Thoracic aorta (tissue), 2 donors: ENCODE data around the gene SLC35G3. TPM values are rescaled to one million over a fixed set of nuclear protein-coding genes. Genes with fewer than 3 reads are reported as not detected.

ENCODE experiments used
- ATAC-seq: fragments of 150-250 bp; one replicate; pipeline ENCODE4 v1.8.0; 2017; ENCODE audit warnings: low read depth; ENCODE audit not compliant: insufficient number of reproducible peaks, low FRiP score
- DNase-seq: peaks from one replicate; pipeline ENCODE4 v3.0.0-alpha.2; 2020; ENCODE audit warnings: low spot score
- H3K27ac ChIP-seq, 2 donors: fragments of 200-600 bp; sonication (generic); 1 replicate in 1 of 2; 2 replicates in 1 of 2; pipeline ENCODE4 v1.5.1; 2016; ENCODE audit warnings: mild to moderate bottlenecking in 2 of 2, moderate library complexity in 2 of 2
- H3K27me3 ChIP-seq: fragments of 200-600 bp; sonication (generic); replicated peaks from 2 replicates; pipeline ENCODE4 v1.6.0; 2016; ENCODE audit warnings: mild to moderate bottlenecking; ENCODE audit not compliant: insufficient read depth
- H3K36me3 ChIP-seq: fragments of 200-600 bp; sonication (generic); one replicate; pipeline ENCODE4 v1.5.1; 2016
- H3K4me1 ChIP-seq, 2 donors: fragments of 200-600 bp; sonication (generic); 1 replicate in 1 of 2; 2 replicates in 1 of 2; pipeline versions ENCODE4 v1.5.1 to v1.6.0; 2016; ENCODE audit warnings: low read depth in 2 of 2, mild to moderate bottlenecking in 1 of 2; ENCODE audit not compliant: control insufficient read depth in 1 of 2
- H3K4me3 ChIP-seq: fragments of 200-600 bp; sonication (generic); 2 replicates; pipeline ENCODE4 v1.5.1; 2016; ENCODE audit warnings: mild to moderate bottlenecking
- H3K9me3 ChIP-seq: fragments of 200-600 bp; sonication (generic); 2 replicates; pipeline ENCODE4 v1.5.1; 2016
- total RNA-seq, 2 donors: library from RNA; depleted of rRNA; stranded (reverse); fragments of >200 nt; gene quantifications; one replicate each; pipeline versions ENCODE4 v1.1.0 to v1.2.3, GENCODE V29; 2016
- TF ChIP-seq, protein P1 (sequence below): fragments of 200-600 bp; sonication (generic); IDR thresholded peaks from one replicate; pipeline ENCODE4 v1.5.1; 2019; ENCODE audit warnings: antibody characterized with exemption

The SLC35G3 gene
- total RNA-seq, 2 donors from 2014 or later = not detected

DNA sequence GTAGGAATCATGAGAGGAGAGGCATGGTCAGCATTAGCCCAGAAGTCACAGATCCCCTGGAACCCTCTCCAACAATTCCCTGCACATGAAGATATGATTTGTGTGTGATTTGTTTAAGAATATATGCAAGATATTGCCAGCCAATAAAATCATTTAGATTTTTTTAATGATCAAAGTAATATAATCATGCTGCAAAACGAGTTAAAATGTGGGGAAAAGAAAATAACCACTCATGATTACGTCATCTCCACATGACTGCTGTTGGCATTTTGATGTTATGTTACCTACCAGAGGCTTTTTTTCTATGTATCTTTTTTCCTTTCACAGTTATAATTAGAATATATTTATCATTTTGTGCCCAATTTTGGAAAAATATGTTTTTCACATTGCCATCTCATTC, 22.4 kb downstream of the SLC35G3 start:
- TF ChIP-seq, protein P1, sequence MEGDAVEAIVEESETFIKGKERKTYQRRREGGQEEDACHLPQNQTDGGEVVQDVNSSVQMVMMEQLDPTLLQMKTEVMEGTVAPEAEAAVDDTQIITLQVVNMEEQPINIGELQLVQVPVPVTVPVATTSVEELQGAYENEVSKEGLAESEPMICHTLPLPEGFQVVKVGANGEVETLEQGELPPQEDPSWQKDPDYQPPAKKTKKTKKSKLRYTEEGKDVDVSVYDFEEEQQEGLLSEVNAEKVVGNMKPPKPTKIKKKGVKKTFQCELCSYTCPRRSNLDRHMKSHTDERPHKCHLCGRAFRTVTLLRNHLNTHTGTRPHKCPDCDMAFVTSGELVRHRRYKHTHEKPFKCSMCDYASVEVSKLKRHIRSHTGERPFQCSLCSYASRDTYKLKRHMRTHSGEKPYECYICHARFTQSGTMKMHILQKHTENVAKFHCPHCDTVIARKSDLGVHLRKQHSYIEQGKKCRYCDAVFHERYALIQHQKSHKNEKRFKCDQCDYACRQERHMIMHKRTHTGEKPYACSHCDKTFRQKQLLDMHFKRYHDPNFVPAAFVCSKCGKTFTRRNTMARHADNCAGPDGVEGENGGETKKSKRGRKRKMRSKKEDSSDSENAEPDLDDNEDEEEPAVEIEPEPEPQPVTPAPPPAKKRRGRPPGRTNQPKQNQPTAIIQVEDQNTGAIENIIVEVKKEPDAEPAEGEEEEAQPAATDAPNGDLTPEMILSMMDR = no peak
- no peaks in the 10 kb centered on the region for H3K36me3 ChIP-seq

DNA sequence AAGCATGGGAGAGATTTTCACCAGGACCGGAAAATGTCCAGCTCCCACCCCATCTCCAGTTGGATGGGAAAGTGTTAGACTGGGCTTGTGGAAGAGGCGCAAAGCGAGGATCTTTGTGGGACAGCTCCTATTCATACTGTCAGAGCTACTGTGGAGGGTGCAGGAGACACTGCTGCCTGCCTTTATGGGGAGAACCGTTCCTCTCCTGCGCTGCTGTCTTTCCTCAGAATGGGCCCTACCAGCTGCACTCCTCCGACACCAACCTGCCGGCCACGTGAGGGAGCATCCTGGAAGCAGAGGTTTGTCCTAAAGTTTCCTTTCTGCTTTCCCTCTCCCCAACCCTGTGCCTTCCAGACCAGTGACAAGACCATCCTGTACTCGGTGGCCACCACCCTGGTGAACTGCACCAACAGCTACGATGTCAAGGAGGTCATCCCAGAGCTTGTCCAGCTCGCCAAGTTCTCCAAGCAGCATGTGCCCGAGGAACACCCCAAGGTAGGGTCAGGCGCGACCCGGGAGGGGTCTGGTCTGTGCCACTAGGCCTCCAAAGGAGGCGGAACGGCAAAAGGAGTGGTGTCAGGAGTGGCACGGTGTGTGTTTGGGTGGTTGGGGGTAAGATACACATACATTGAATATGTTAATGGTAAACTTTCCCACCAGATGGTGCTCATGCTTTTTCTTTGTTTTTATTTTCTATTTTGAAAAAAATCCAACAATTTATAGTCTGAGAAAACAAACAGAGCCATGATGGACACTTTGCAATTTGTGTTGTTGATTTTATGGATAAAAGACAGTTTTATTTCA, 23.0 kb downstream of the SLC35G3 start:
- no peaks in the 10 kb centered on the region for H3K9me3 ChIP-seq
- H3K36me3 ChIP-seq = no peaks in the 10 kb centered on the region
- DNase-seq (no peak), ATAC-seq (no peak)
- no peak overlapping the region for H3K4me3 ChIP-seq
- TF ChIP-seq, protein P1 = no peak
- H3K4me1 ChIP-seq = no peaks in the 10 kb centered on the region
- no peaks in the 10 kb centered on the region for H3K27me3 ChIP-seq
- no peak overlapping the region for H3K27ac ChIP-seq

More for the DNA sequence above, 22.4 kb downstream of the SLC35G3 start:
- Histone ChIP-seq H3K9me3 (no peaks in the 10 kb centered on the region), H3K4me3 (no peak overlapping the region), H3K4me1 (no peaks in the 10 kb centered on the region), H3K27me3 (no peaks in the 10 kb centered on the region), H3K27ac (no peak overlapping the region)
- DNase-seq (no peak), ATAC-seq (no peak)

DNA sequence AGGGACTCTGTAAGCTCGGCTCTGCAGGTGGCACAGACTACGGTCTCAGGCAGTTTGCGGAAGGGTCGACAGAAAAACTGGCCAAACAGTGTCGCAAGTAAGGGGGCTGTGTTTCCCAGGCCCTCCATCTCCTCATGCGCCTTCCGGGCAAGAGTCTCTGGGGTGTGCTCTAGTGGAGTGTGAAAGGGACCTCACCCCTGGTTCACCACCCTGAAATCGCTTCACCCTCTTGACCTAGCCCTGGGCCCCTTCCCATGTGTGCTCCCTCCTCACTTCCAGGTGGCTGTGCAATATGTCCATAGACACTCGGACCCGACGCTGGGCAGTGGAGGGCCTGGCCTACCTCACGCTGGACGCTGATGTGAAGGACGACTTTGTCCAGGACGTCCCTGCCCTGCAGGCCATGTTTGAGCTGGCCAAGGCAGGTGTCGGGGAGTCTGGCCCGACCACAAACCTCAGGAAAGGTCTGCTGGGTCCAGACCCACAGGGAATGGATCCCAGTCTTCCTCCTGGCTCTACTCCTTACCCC, 24.3 kb downstream of the SLC35G3 start:
- no peak for ATAC-seq

DNA sequence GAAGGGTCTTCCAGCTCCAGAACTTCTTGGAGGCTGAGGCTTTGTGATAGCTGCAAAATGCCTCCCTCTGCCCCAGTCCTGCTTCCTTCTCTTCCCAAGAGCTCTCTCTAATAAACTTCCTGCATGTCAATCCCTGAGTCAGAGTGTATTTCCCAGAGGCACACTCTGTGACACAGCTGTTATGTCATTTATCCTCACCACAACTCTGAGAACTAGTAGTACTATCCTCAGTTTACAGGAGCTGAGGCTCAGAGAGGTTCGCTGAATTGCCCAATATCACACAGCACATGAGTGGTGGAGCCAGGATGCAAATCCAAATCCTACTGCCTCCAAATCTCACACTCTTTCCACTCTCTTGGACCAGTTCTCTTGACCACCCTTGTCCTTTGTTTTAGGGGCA, 26.5 kb downstream of the SLC35G3 start:
- TF ChIP-seq, protein P1 = no peak
- Histone ChIP-seq H3K27ac (no peak overlapping the region), H3K9me3 (no peaks in the 10 kb centered on the region), H3K36me3 (no peaks in the 10 kb centered on the region), H3K4me1 (no peaks in the 10 kb centered on the region), H3K27me3 (no peaks in the 10 kb centered on the region), H3K4me3 (no peak overlapping the region)
- no peak for ATAC-seq
- DNase-seq = no peak

More for the DNA sequence above, 24.3 kb downstream of the SLC35G3 start:
- H3K9me3 ChIP-seq = no peaks in the 10 kb centered on the region
- no peak overlapping the region for H3K27ac ChIP-seq
- TF ChIP-seq, protein P1 = no peak
- H3K4me1 ChIP-seq = no peaks in the 10 kb centered on the region
- no peaks in the 10 kb centered on the region for H3K36me3 ChIP-seq
- H3K27me3 ChIP-seq = no peaks in the 10 kb centered on the region
- no peak overlapping the region for H3K4me3 ChIP-seq
- no peak for DNase-seq

DNA sequence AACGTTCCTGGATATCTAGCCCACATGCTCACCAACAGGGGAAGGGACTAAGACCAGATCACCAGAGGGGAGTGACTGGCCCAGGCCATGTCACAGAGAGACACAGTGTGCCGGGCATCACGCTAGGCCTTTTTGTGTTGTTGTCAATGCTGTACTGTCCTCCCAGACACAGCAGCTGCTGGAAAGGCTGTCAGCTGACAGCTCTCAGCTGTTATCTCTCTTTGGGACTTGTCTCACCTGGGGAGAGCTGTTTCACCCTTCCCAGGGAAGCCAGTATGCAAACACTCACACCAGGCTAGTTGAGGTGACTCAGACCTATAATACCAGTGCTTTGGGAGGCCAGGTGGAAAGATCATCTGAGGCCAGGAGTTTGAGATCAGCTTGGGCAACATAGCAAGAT, 27.1 kb downstream of the SLC35G3 start:
- no peak overlapping the region for H3K27ac ChIP-seq
- no peaks in the 10 kb centered on the region for H3K9me3 ChIP-seq
- no peak overlapping the region for H3K4me3 ChIP-seq
- no peaks in the 10 kb centered on the region for H3K36me3 ChIP-seq
- TF ChIP-seq, protein P1 = no peak
- ATAC-seq (no peak), DNase-seq (no peak)
- no peaks in the 10 kb centered on the region for H3K4me1 ChIP-seq
- H3K27me3 ChIP-seq = no peaks in the 10 kb centered on the region
